Heart right ventricle (tissue), 16 donors: Measurements from ENCODE around the gene LMNTD2. TPM values are rescaled to one million over a fixed set of nuclear protein-coding genes. Genes with fewer than 3 reads are reported as not detected.

Experiments used
- ATAC-seq, 8 donors: fragments of 200-7000 bp; cut with Tn5 transposase; one replicate each; pipeline ENCODE4 v1.9.1; 2020; ENCODE audit warnings: mild to moderate bottlenecking in 8 of 8, moderate library complexity in 8 of 8, moderate number of reproducible peaks in 1 of 8
- DNase-seq, 2 donors: peaks; one replicate each; pipeline ENCODE4 v3.0.0-alpha.2; 2020
- H3K27ac ChIP-seq, 10 donors: fragments of 200-600 bp; sonication (generic) in 2 of 10; one replicate each; pipeline versions ENCODE4 v1.5.0 to v1.8.0; 2020 to 2022; ENCODE audit warnings: mild to moderate bottlenecking in 3 of 10
- H3K27me3 ChIP-seq, 7 donors: fragments of 200-600 bp; one replicate each; pipeline ENCODE4 v1.8.0; 2021 to 2022; ENCODE audit warnings: mild to moderate bottlenecking in 2 of 7
- H3K36me3 ChIP-seq, 9 donors: fragments of 200-600 bp; sonication (generic) in 1 of 9; one replicate each; pipeline versions ENCODE4 v1.5.0 to v1.8.0; 2020 to 2022; ENCODE audit warnings: mild to moderate bottlenecking in 2 of 9
- H3K4me1 ChIP-seq, 9 donors: fragments of 200-600 bp; sonication (generic) in 1 of 9; one replicate each; pipeline versions ENCODE4 v1.5.0 to v1.8.0; 2020 to 2022; ENCODE audit warnings: mild to moderate bottlenecking in 4 of 9
- H3K4me3 ChIP-seq, 10 donors: fragments of 200-600 bp; sonication (generic) in 2 of 10; one replicate each; pipeline versions ENCODE4 v1.5.0 to v1.8.0; 2020 to 2022; ENCODE audit warnings: mild to moderate bottlenecking in 7 of 10, moderate library complexity in 2 of 10
- H3K9me3 ChIP-seq, 11 donors: fragments of 200-600 bp in 10 of 11; sonication (generic) in 2 of 11; one replicate each; pipeline versions ENCODE4 v1.5.0 to v1.8.0; 2013 to 2022; ENCODE audit warnings: mild to moderate bottlenecking in 2 of 11, control low read depth in 1 of 11, moderate library complexity in 1 of 11
- CTCF ChIP-seq, 9 donors: fragments of 200-600 bp; sonication (generic) in 2 of 9; IDR thresholded peaks; one replicate each; pipeline versions ENCODE4 v1.5.0 to v1.8.0; 2021 to 2022; ENCODE audit warnings: antibody characterized with exemption in 9 of 9, mild to moderate bottlenecking in 5 of 9, moderate library complexity in 1 of 9
- WGBS, 2 donors: extraction: QIAGEN DNeasy Blood & Tissue Kit; methylation state at CpG; one replicate each; pipeline ENCODE4 v1.1.7; 2013; ENCODE audit warnings: inconsistent platforms in 1 of 2; 5-methylcytosine and 5-hydroxymethylcytosine counted together
- intact Hi-C, 10 donors: fragments of 100-400 bp; cut with DNase I; formaldehyde crosslinking; loops; one replicate each; pipeline versions ENCODE4 v1.11.1 to v1.14.2; 2022
- polyA plus RNA-seq, 2 donors: library from polyadenylated mRNA; stranded (reverse); fragments of 200-250 nt; gene quantifications; one replicate each; pipeline ENCODE4 v1.2.3, GENCODE V29; 2013
- total RNA-seq, 10 donors: library from RNA; stranded (reverse); fragmentation: NEBNext Ultra II Directional in 3 of 10; extraction: Animal tissue kit (Norgen Biotek cat#: 25700) in 3 of 10; gene quantifications; one replicate each; pipeline versions ENCODE4 v1.2.1 to v1.2.4, GENCODE V29; 2021 to 2023
- donor health status: Arrhythmogenic right ventricular cardiomyopathy.
- donor health status: ischemic (EF 13 %, LVEDD 7.1; RV severe dilation, severe dysfunction).
- donor health status: healthy with polysubstance abuse.
- donor health status: DM: no; HTN: yes; CAD: no.
- donor health status: DM: no; HTN: no; CAD: no.
- donor health status: ischemic (EF 25% LVEDD 6.9; RV normal size, moderate dysfunction).
- donor health status: ischemic (EF 25% LVEDD 5.7; RV mildly dilated, moderate dysfunction).
- donor health status: healthy.
- donor health status: DM: yes; HTN: yes; CAD: no.
- donor health status: Ischemic cardiomyopathy.
- donor health status: ischemic (EF 35%, LVEDD 5.7; RV mildly dilated, moderate dysfunction).
- donor health status: nonischemic (EF 11% LVEDD 7.7; RV severe dilation, severe dysfunction).
- donor health status: DM: yes; HTN: yes; CAD: no.
- donor health status: PGD.
- donor health status: ischemic (EF 29% LVEDD 5.4; RV normal size, mild dysfunction).
- donor health status: nonischemic (EF 23%, LVEDD 6.1; RV moderate dilation, normal function).

The LMNTD2 gene
- total and polyA plus RNA-seq, 12 donors = 0.30 to 1.4 (median 0.45) TPM; not detected in 2

GRCh38 chr11:562046-562645 lies 1.6 kb upstream of the LMNTD2 start:
- Histone ChIP-seq H3K27me3 (peaks cover 0 to 29% (median 22%) of the 10 kb centered on the region in 7 donors), H3K27ac (no peak overlapping the region), H3K36me3 (peaks cover 0 to 8% (median 0%) of the 10 kb centered on the region in 9 donors), H3K4me1 (peaks cover 7 to 24% (median 16%) of the 10 kb centered on the region in 9 donors), H3K4me3 (peak overlapping the region in 2 of 10 donors; percentile 68 to 86), H3K9me3 (no peaks in the 10 kb centered on the region)
- 95% methylated on average over 28 to 29 of the region's 29 CpGs for WGBS, 2 donors
- intact Hi-C loops = no loop called here
- no peak for DNase-seq
- ATAC-seq = no peak
- no peak for TF ChIP-seq CTCF (IDR thresholded peaks at IDR 0.05)

GRCh38 chr11:561148-562003 lies 838 bp upstream of the LMNTD2 start:
- ATAC-seq = peak in 2 of 8 donors; percentile 0 to 2
- WGBS, 2 donors = 9% methylated on average over 65 to 67 of the region's 67 CpGs

GRCh38 chr11:559712-560304 lies 730 bp downstream of the LMNTD2 start:
- H3K4me3 ChIP-seq = peak overlapping the region in 9 of 10 donors; percentile 65 to 90 (median 74)
- H3K36me3 ChIP-seq = peaks cover 0 to 8% (median 0%) of the 10 kb centered on the region in 9 donors
- 77 to 84% methylated on average over 18 of the region's 18 CpGs for WGBS, 2 donors
- peaks cover 9 to 31% (median 25%) of the 10 kb centered on the region in 9 donors for H3K4me1 ChIP-seq
- ATAC-seq (peak in 1 of 8 donors; percentile 25), DNase-seq (no peak)
- H3K9me3 ChIP-seq = no peaks in the 10 kb centered on the region
- no peak for TF ChIP-seq CTCF (IDR thresholded peaks at IDR 0.05)
- intact Hi-C loops = loop anchor here in 5 of 10 donors (5.0 kb wide), 2 partner anchors 162 to 167 kb away; no protein-coding TSS in a partner anchor
- H3K27ac ChIP-seq = peak overlapping the region in 3 of 10 donors; percentile 56 to 85 (median 63)
- peaks cover 15 to 52% (median 44%) of the 10 kb centered on the region in 7 donors for H3K27me3 ChIP-seq

More at GRCh38 chr11:561148-562003, 838 bp upstream of the LMNTD2 start:
- Histone ChIP-seq H3K9me3 (no peaks in the 10 kb centered on the region), H3K27ac (peak overlapping the region in 6 of 10 donors; percentile 7 to 70 (median 41)), H3K27me3 (peaks cover under 1 to 37% (median 30%) of the 10 kb centered on the region in 7 donors), H3K4me3 (peak overlapping the region; percentile 65 to 90 (median 73)), H3K4me1 (peaks cover 7 to 20% (median 16%) of the 10 kb centered on the region in 9 donors), H3K36me3 (peaks cover 0 to 8% (median 0%) of the 10 kb centered on the region in 9 donors)
- intact Hi-C loops = no loop called here
- no peak for DNase-seq
- no peak for TF ChIP-seq CTCF (IDR thresholded peaks at IDR 0.05)
